NCI-H1048 (cell line): ENCODE data around the gene TMEM53.
"Not testable (repeated sequence)": the region's sequence is repeated elsewhere in the genome, so short reads cannot be mapped to it uniquely, and the experiment has no call there.

Experiments used
- DNase-seq: peaks from one replicate; lab custom pipeline; 2025; lab: John Stamatoyannopoulos, UW

TMEM53 gene

GRCh38 chr1:44674113-44675000, at the start of gene TMEM53, which contains the start of gene ARMH1:
Gene TMEM53, minus strand, starts transcription at chr1:44674481. Its CDS starts 90 bp downstream, at chr1:44674391.
Gene ARMH1, plus strand, starts transcription at chr1:44674714. Its CDS starts 14,984 bp downstream, at chr1:44689698.
- DNase-seq = peak; percentile 98

- no peak for DNase-seq
Measured at GRCh38 chr1:44723496-44724295, 49.4 kb upstream of the TMEM53 start.

- no peak for DNase-seq
Measured at GRCh38 chr1:44723064-44723463, 48.8 kb upstream of the TMEM53 start.

GRCh38 chr1:44721485-44722361, 47.4 kb upstream of the TMEM53 start:
- DNase-seq = peak; percentile 83

GRCh38 chr1:44720281-44720680, 46.0 kb upstream of the TMEM53 start:
- DNase-seq = no peak

GRCh38 chr1:44719318-44719717, 45.0 kb upstream of the TMEM53 start:
- DNase-seq = no peak

GRCh38 chr1:44718091-44718490, 43.8 kb upstream of the TMEM53 start:
- no peak for DNase-seq

- no peak for DNase-seq
Measured at GRCh38 chr1:44717653-44718052, 43.4 kb upstream of the TMEM53 start.

GRCh38 chr1:44717156-44717555, 42.9 kb upstream of the TMEM53 start:
- DNase-seq = no peak

- peak; percentile 7 for DNase-seq
Measured at GRCh38 chr1:44714944-44715571, 40.8 kb upstream of the TMEM53 start.

- no peak for DNase-seq
Measured at GRCh38 chr1:44714532-44714931, 40.3 kb upstream of the TMEM53 start.

- DNase-seq = no peak
Measured at GRCh38 chr1:44713321-44713781, 39.1 kb upstream of the TMEM53 start.

GRCh38 chr1:44707959-44708831, 33.9 kb upstream of the TMEM53 start:
- DNase-seq = peak; percentile 24

GRCh38 chr1:44707112-44707881, 33.0 kb upstream of the TMEM53 start:
- DNase-seq = no peak

GRCh38 chr1:44705938-44706337, 31.7 kb upstream of the TMEM53 start:
- DNase-seq = no peak

- DNase-seq = no peak
Measured at GRCh38 chr1:44705470-44705869, 31.2 kb upstream of the TMEM53 start.

- no peak for DNase-seq
Measured at GRCh38 chr1:44701141-44701573, 26.9 kb upstream of the TMEM53 start.

- no peak for DNase-seq
Measured at GRCh38 chr1:44700573-44700972, 26.3 kb upstream of the TMEM53 start.

GRCh38 chr1:44699375-44699774, 25.1 kb upstream of the TMEM53 start:
- not testable (repeated sequence) for DNase-seq
